SK-N-SH treated with all-trans-retinoic acid at 6 μM for 48 hours (cell line): ENCODE data around the gene FAM3B.

Experiments
- ATAC-seq: fragments of 200-7000 bp; cut with Tn5 transposase; 3 replicates; pipeline ENCODE4 v1.9.1; 2020; ENCODE audit warnings: mild to moderate bottlenecking, moderate library complexity
- ARNTL ChIP-seq: fragments of 450-650 bp; formaldehyde crosslinking; IDR thresholded peaks from 2 replicates; pipeline ENCODE4 v1.5.0; 2020; ENCODE audit warnings: low read depth, mild to moderate bottlenecking, moderate library complexity, borderline replicate concordance
- BACH2 ChIP-seq: fragments of 250-450 bp; sonication (Bioruptor Pico); IDR thresholded peaks from 2 replicates; pipeline ENCODE4 v1.9.0; 2021; ENCODE audit warnings: mild to moderate bottlenecking, borderline replicate concordance
- CREB5 ChIP-seq: fragments of 250-450 bp; sonication (Bioruptor Pico); IDR thresholded peaks from 2 replicates; pipeline ENCODE4 v1.5.1; 2020; ENCODE audit warnings: low read depth, mild to moderate bottlenecking, moderate library complexity
- CSRNP3 ChIP-seq: fragments of 250-450 bp; sonication (Bioruptor Pico); IDR thresholded peaks from 2 replicates; pipeline ENCODE4 v1.5.1; 2021; ENCODE audit warnings: mild to moderate bottlenecking, moderate library complexity
- ESRRG ChIP-seq: fragments of 250-450 bp; sonication (Bioruptor Pico); IDR thresholded peaks from 2 replicates; pipeline ENCODE4 v1.6.1; 2021; ENCODE audit warnings: mild to moderate bottlenecking
- GLIS3 ChIP-seq: fragments of 250-450 bp; sonication (Bioruptor Pico); IDR thresholded peaks from 2 replicates; pipeline ENCODE4 v1.5.0; 2020; ENCODE audit warnings: mild to moderate bottlenecking, moderate library complexity
- ISL1 ChIP-seq: fragments of 250-450 bp; sonication (Bioruptor Pico); IDR thresholded peaks from 2 replicates; pipeline ENCODE4 v2.1.2; 2022; ENCODE audit warnings: mild to moderate bottlenecking, moderate library complexity
- OSR1 ChIP-seq: fragments of 250-450 bp; sonication (Bioruptor Pico); IDR thresholded peaks from 2 replicates; pipeline ENCODE4 v1.8.0; 2022; ENCODE audit warnings: moderate library complexity, mild to moderate bottlenecking, inconsistent platforms
- PATZ1 ChIP-seq: fragments of 250-450 bp; sonication (Bioruptor Pico); IDR thresholded peaks from 2 replicates; pipeline ENCODE4 v1.8.0; 2020; ENCODE audit warnings: mild to moderate bottlenecking, moderate library complexity, borderline replicate concordance
- POU6F1 ChIP-seq: fragments of 250-450 bp; sonication (Bioruptor Pico); IDR thresholded peaks from 2 replicates; pipeline ENCODE4 v1.8.0; 2021; ENCODE audit warnings: low read depth, mild to moderate bottlenecking, moderate library complexity, borderline replicate concordance
- PPARA ChIP-seq: fragments of 250-450 bp; sonication (Bioruptor Pico); IDR thresholded peaks from 2 replicates; pipeline ENCODE4 v1.5.0; 2020; ENCODE audit warnings: mild to moderate bottlenecking, borderline replicate concordance
- RARB ChIP-seq: fragments of 250-450 bp; sonication (Bioruptor Pico); IDR thresholded peaks from 2 replicates; pipeline ENCODE4 v1.8.0; 2021; ENCODE audit warnings: mild to moderate bottlenecking, moderate library complexity
- SNAI2 ChIP-seq: fragments of 250-450 bp; sonication (Bioruptor Pico); IDR thresholded peaks from 2 replicates; pipeline ENCODE4 v1.5.0; 2020; ENCODE audit warnings: mild to moderate bottlenecking, moderate library complexity
- TCF4 ChIP-seq: fragments of 250-450 bp; sonication (Bioruptor Pico); IDR thresholded peaks from 2 replicates; pipeline ENCODE4 v1.8.0; 2021; ENCODE audit warnings: mild to moderate bottlenecking, moderate library complexity, borderline replicate concordance
- TOX ChIP-seq: fragments of 250-450 bp; sonication (Bioruptor Pico); IDR thresholded peaks from 2 replicates; pipeline ENCODE4 v1.8.0; 2021; ENCODE audit warnings: mild to moderate bottlenecking, moderate library complexity, borderline replicate concordance
- TSHZ2 ChIP-seq: fragments of 250-450 bp; sonication (Bioruptor Pico); IDR thresholded peaks from 2 replicates; pipeline ENCODE4 v1.5.0; 2020; ENCODE audit warnings: mild to moderate bottlenecking, moderate library complexity
- ZC3H10 ChIP-seq: fragments of 250-450 bp; sonication (Bioruptor Pico); IDR thresholded peaks from 2 replicates; pipeline ENCODE4 v1.5.1; 2021; ENCODE audit warnings: mild to moderate bottlenecking, moderate library complexity
- ZFP3 ChIP-seq: fragments of 250-450 bp; sonication (Bioruptor Pico); IDR thresholded peaks from 2 replicates; pipeline ENCODE4 v1.5.0; 2020; ENCODE audit warnings: mild to moderate bottlenecking, moderate library complexity
- ZFP30 ChIP-seq: fragments of 450-650 bp; formaldehyde crosslinking; IDR thresholded peaks from 2 replicates; pipeline ENCODE4 v1.5.0; 2022; ENCODE audit warnings: mild to moderate bottlenecking, moderate library complexity
- ZNF565 ChIP-seq: fragments of 450-650 bp; formaldehyde crosslinking; conservative IDR thresholded peaks from 2 replicates; pipeline ENCODE4 v1.5.0; 2020; ENCODE audit warnings: low read depth, mild to moderate bottlenecking, moderate library complexity
- ZNF8 ChIP-seq: fragments of 450-650 bp; formaldehyde crosslinking; IDR thresholded peaks from 2 replicates; pipeline ENCODE4 v1.5.0; 2020; ENCODE audit warnings: mild to moderate bottlenecking, moderate library complexity

Gene FAM3B

GRCh38 chr21:41397471-41397891, 80.9 kb downstream of the FAM3B start:
- no peak for ATAC-seq
- TF ChIP-seq ESRRG (CRISPR knock-in tag), result no peak
- TF ChIP-seq CREB5 (CRISPR knock-in tag), result no peak
- no peak for TF ChIP-seq PPARA (CRISPR knock-in tag)
- TF ChIP-seq ARNTL (CRISPR knock-in tag), result no peak
- TF ChIP-seq RARB (CRISPR knock-in tag), result no peak
- no peak for TF ChIP-seq POU6F1
- TF ChIP-seq ZNF8 (CRISPR knock-in tag), result no peak
- no peak for TF ChIP-seq ISL1
- no peak for TF ChIP-seq TCF4 (CRISPR knock-in tag)
- TF ChIP-seq ZFP30 (CRISPR knock-in tag), result no peak

GRCh38 chr21:41398251-41398650, 81.7 kb downstream of the FAM3B start:
- no peak for TF ChIP-seq BACH2
- ATAC-seq, result no peak

GRCh38 chr21:41398831-41399230, 82.2 kb downstream of the FAM3B start:
- TF ChIP-seq ZFP3 (CRISPR knock-in tag) (no peak), TCF4 (CRISPR knock-in tag) (no peak), TSHZ2 (CRISPR knock-in tag) (no peak), PPARA (CRISPR knock-in tag) (no peak), PATZ1 (CRISPR knock-in tag) (no peak), ZNF8 (CRISPR knock-in tag) (no peak), GLIS3 (CRISPR knock-in tag) (no peak), CREB5 (CRISPR knock-in tag) (no peak), SNAI2 (CRISPR knock-in tag) (no peak), CSRNP3 (no peak), OSR1 (CRISPR knock-in tag) (no peak), TOX (no peak), ZNF565 (CRISPR knock-in tag) (no peak), ZC3H10 (CRISPR knock-in tag) (no peak), POU6F1 (no peak)
- no peak for ATAC-seq
